SK-N-SH (cell line): ENCODE measurements around the gene WASF2.

Experiments used
- CTCF ChIP-seq: fragments of 200-600 bp; sonication (generic); IDR thresholded peaks from 2 replicates; pipeline ENCODE4 v1.6.1; 2017; ENCODE audit warnings: antibody characterized with exemption, mild to moderate bottlenecking, moderate library complexity
- FOXM1 ChIP-seq: IDR thresholded peaks from 2 replicates; pipeline ENCODE4 v1.4.0; 2012; ENCODE audit warnings: low read depth, mild to moderate bottlenecking
- GATA2 ChIP-seq: sonication (generic); formaldehyde crosslinking; IDR thresholded peaks from 2 replicates; pipeline ENCODE4 v1.5.0; 2020; ENCODE audit warnings: mild to moderate bottlenecking, missing genetic modification reagents
- NRF1 ChIP-seq: IDR thresholded peaks from 2 replicates; pipeline ENCODE4 v1.6.1; 2012; ENCODE audit warnings: low read depth, mild to moderate bottlenecking, low read length
- POLR2AphosphoS5 ChIP-seq: IDR thresholded peaks from 2 replicates; pipeline ENCODE4 v1.6.1; 2012; ENCODE audit warnings: low read depth, low read length
- RAD21 ChIP-seq: IDR thresholded peaks from 2 replicates; pipeline ENCODE4 v1.6.1; 2012; ENCODE audit warnings: mild to moderate bottlenecking, low read length
- REST ChIP-seq: IDR thresholded peaks from 2 replicates; pipeline ENCODE4 v1.6.1; 2012; ENCODE audit warnings: mild to moderate bottlenecking, low read depth, low read length, moderate library complexity
- RFX5 ChIP-seq: IDR thresholded peaks from 2 replicates; pipeline ENCODE4 v1.6.1; 2012; ENCODE audit warnings: mild to moderate bottlenecking, improper control_type of control experiment, low read length
- TEAD4 ChIP-seq: IDR thresholded peaks from 2 replicates; pipeline ENCODE4 v1.4.0; 2012; ENCODE audit warnings: mild to moderate bottlenecking, borderline replicate concordance; ENCODE audit not compliant: insufficient read depth
- USF1 ChIP-seq: IDR thresholded peaks from 2 replicates; pipeline ENCODE4 v1.4.0; 2012; ENCODE audit warnings: low read depth, borderline replicate concordance

GRCh38 chr1:27526569-27527222, 36.7 kb upstream of the WASF2 start:
- TF ChIP-seq NRF1 (no peak), FOXM1 (no peak), CTCF (no peak), RAD21 (no peak), POLR2AphosphoS5 (no peak), USF1 (no peak), REST (no peak), GATA2 (CRISPR knock-in tag) (peak; percentile 52), TEAD4 (no peak), RFX5 (no peak)
